Right cardiac atrium (tissue), 5 donors: Measurements from ENCODE around the gene CCDC121. TPM values are rescaled to one million over a fixed set of nuclear protein-coding genes. Genes with fewer than 3 reads are reported as not detected.
"Not testable (repeated sequence)": the region's sequence is repeated elsewhere in the genome, so short reads cannot be mapped to it uniquely, and the experiment has no call there.

ENCODE experiments used
- ATAC-seq, 2 donors: fragments of 200-7000 bp; cut with Tn5 transposase; one replicate each; pipeline versions ENCODE4 v1.8.0 to v1.9.1; 2020; ENCODE audit warnings: moderate library complexity in 2 of 2, mild to moderate bottlenecking in 1 of 2
- DNase-seq, 3 donors: peaks; one replicate each; pipeline ENCODE4 v3.0.0-alpha.2; 2020
- H3K27ac ChIP-seq: one replicate; pipeline ENCODE4 v1.5.1; 2013; ENCODE audit warnings: mild to moderate bottlenecking, low read length, control low read depth, moderate library complexity
- H3K27me3 ChIP-seq: one replicate; pipeline ENCODE4 v1.6.1; 2013; ENCODE audit not compliant: control insufficient read depth, insufficient read depth
- H3K4me1 ChIP-seq: one replicate; pipeline ENCODE4 v1.6.1; 2013; ENCODE audit warnings: low read length; ENCODE audit not compliant: control insufficient read depth, insufficient read depth
- H3K4me3 ChIP-seq: one replicate; pipeline ENCODE4 v1.5.1; 2013; ENCODE audit warnings: low read length, control low read depth
- H3K9me3 ChIP-seq: one replicate; pipeline ENCODE4 v1.6.1; 2013; ENCODE audit warnings: low read length; ENCODE audit not compliant: control insufficient read depth
- WGBS: extraction: QIAGEN DNeasy Blood & Tissue Kit; methylation state at CpG from one replicate; pipeline ENCODE4 v1.1.7; 2013; 5-methylcytosine and 5-hydroxymethylcytosine counted together
- intact Hi-C, 4 donors: fragments of 100-400 bp; cut with DNase I; formaldehyde crosslinking; loops; one replicate each; pipeline versions ENCODE4 v1.11.0 to v1.14.0; 2022 to 2023
- polyA plus RNA-seq: library from polyadenylated mRNA; stranded (reverse); fragments of 200-250 nt; gene quantifications from one replicate; pipeline ENCODE4 v1.2.3, GENCODE V29; 2013
- total RNA-seq, 4 donors: library from RNA; stranded (reverse); fragmentation: NEBNext Ultra II Directional; extraction: Animal tissue kit (Norgen Biotek cat#: 25700); gene quantifications; one replicate each; pipeline ENCODE4 v1.2.1, GENCODE V29; 2021
- donor health status: healthy with polysubstance abuse.
- donor health status: DM: no; HTN: yes; CAD: no.
- donor health status: DM: no; HTN: no; CAD: no.
- donor health status: DM: no; HTN: yes; CAD: no; lungs with severe emphysema.
- donor health status: DM: yes; HTN: yes; CAD: no.

Gene CCDC121
- total and polyA plus RNA-seq, 5 donors = 3.1 to 8.1 (median 5.4) TPM

GRCh38 chr2:27636766-27637165 lies 8.0 kb upstream of the CCDC121 start:
- no peaks in the 10 kb centered on the region for H3K27me3 ChIP-seq
- no peak for DNase-seq
- no peak for ATAC-seq
- H3K4me3 ChIP-seq = no peak overlapping the region
- 95% methylated on average over 5 of the region's 5 CpGs for WGBS
- intact Hi-C loops = no loop called here
- no peak overlapping the region for H3K27ac ChIP-seq
- no peaks in the 10 kb centered on the region for H3K9me3 ChIP-seq
- H3K4me1 ChIP-seq = no peaks in the 10 kb centered on the region

- Histone ChIP-seq H3K27me3 (no peaks in the 10 kb centered on the region), H3K9me3 (no peaks in the 10 kb centered on the region), H3K4me3 (no peak overlapping the region), H3K27ac (no peak overlapping the region), H3K4me1 (peaks cover 3% of the 10 kb centered on the region)
- 95% methylated on average over 2 of the region's 2 CpGs for WGBS
- ATAC-seq (no peak), DNase-seq (no peak)
- intact Hi-C loops = no loop called here
Measured at GRCh38 chr2:27634291-27634690, 5.5 kb upstream of the CCDC121 start.

DNA sequence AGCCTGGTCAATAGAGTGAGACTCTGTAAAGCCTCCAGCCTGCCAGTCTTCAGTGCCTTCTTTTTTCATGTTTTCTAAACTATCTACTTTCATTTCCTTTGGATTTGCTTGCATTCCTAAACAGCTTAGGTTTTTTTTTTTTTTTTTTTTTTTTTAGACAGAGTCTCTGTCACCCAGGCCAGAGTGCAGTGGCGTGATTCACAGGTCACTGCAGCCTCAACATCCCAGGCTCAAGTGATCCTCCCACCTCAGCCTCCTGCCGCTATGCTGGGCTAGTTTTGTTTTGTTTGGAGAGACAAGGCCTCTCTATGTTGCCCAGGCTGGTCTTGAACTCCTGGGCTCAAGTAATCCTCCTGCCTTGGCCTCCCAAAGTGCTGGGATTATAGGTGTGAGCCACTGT lies 1.4 kb upstream of the CCDC121 start:
- 97% methylated on average over 2 of the region's 2 CpGs for WGBS

GRCh38 chr2:27627963-27628766 lies 647 bp downstream of the CCDC121 start:
- H3K4me3 ChIP-seq = peak overlapping the region; percentile 92
- H3K27ac ChIP-seq = peak overlapping the region; percentile 19
- 5% methylated on average over 21 of the region's 21 CpGs for WGBS
- DNase-seq (peak in 1 of 3 donors; percentile 14), ATAC-seq (peak; percentile 58)
- no peaks in the 10 kb centered on the region for H3K9me3 ChIP-seq
- no peaks in the 10 kb centered on the region for H3K27me3 ChIP-seq
- peaks cover 3% of the 10 kb centered on the region for H3K4me1 ChIP-seq
- intact Hi-C loops = no loop called here

More for the DNA sequence above, 1.4 kb upstream of the CCDC121 start:
- ATAC-seq, intact Hi-C loops, H3K27ac ChIP-seq, H3K4me3 ChIP-seq, H3K9me3 ChIP-seq, DNase-seq, H3K4me1 ChIP-seq, H3K27me3 ChIP-seq: not testable (repeated sequence)

GRCh38 chr2:27626921-27627320 lies 1.9 kb downstream of the CCDC121 start:
- H3K4me3 ChIP-seq, H3K27me3 ChIP-seq, H3K9me3 ChIP-seq, H3K4me1 ChIP-seq, intact Hi-C loops, DNase-seq: not testable (repeated sequence)
- WGBS = 54% methylated on average over 3 of the region's 3 CpGs
- H3K27ac ChIP-seq = peak overlapping the region; percentile 23
- peak; percentile 29 to 73 for ATAC-seq

- H3K9me3 ChIP-seq, H3K4me3 ChIP-seq, H3K4me1 ChIP-seq, H3K27me3 ChIP-seq, H3K27ac ChIP-seq, DNase-seq, ATAC-seq, intact Hi-C loops: not testable (repeated sequence)
- 89% methylated on average over 1 of the region's 1 CpG for WGBS
Measured at GRCh38 chr2:27626323-27626722, 2.5 kb downstream of the CCDC121 start.

DNA sequence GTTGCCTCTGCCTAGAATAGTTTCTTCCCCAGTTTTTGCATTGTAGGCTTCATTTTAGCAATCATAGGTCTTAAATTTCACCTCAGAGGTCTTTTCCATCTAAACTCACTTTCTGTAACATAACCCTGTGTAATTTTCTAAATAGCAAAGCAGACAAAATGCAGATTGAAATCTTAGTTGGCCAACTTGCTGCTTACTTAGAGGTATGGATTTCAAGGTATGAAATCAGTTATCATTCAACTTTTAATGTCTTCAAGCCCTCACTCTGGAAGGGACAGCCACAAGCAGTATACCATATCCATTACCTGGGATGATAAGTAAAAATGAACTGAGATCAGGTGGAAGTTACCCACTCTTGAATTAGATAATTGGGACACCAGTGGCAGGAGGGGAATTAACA lies 3.9 kb downstream of the CCDC121 start:
- intact Hi-C loops = no loop called here
- Histone ChIP-seq H3K4me1 (peaks cover 3% of the 10 kb centered on the region), H3K27ac (no peak overlapping the region), H3K27me3 (no peaks in the 10 kb centered on the region), H3K9me3 (no peaks in the 10 kb centered on the region), H3K4me3 (no peak overlapping the region)
- DNase-seq (no peak), ATAC-seq (no peak)

GRCh38 chr2:27622921-27623384 lies 5.9 kb downstream of the CCDC121 start:
- Histone ChIP-seq H3K4me3 (no peak overlapping the region), H3K27ac (no peak overlapping the region), H3K4me1 (no peaks in the 10 kb centered on the region), H3K27me3 (no peaks in the 10 kb centered on the region), H3K9me3 (no peaks in the 10 kb centered on the region)
- 89% methylated on average over 3 of the region's 3 CpGs for WGBS
- intact Hi-C loops = no loop called here
- no peak for ATAC-seq
- no peak for DNase-seq

- Histone ChIP-seq H3K9me3 (no peaks in the 10 kb centered on the region), H3K4me1 (no peaks in the 10 kb centered on the region), H3K27me3 (no peaks in the 10 kb centered on the region), H3K4me3 (no peak overlapping the region), H3K27ac (no peak overlapping the region)
- DNase-seq (no peak), ATAC-seq (no peak)
- 62% methylated on average over 1 of the region's 1 CpG for WGBS
- intact Hi-C loops = no loop called here
Measured at GRCh38 chr2:27621524-27621923, 7.3 kb downstream of the CCDC121 start.

GRCh38 chr2:27615316-27615715 lies 13.5 kb downstream of the CCDC121 start:
- Histone ChIP-seq H3K27me3 (no peaks in the 10 kb centered on the region), H3K9me3 (no peaks in the 10 kb centered on the region), H3K4me1 (no peaks in the 10 kb centered on the region), H3K27ac (no peak overlapping the region), H3K4me3 (no peak overlapping the region)
- ATAC-seq (no peak), DNase-seq (no peak)
- 99% methylated on average over 3 of the region's 3 CpGs for WGBS
- intact Hi-C loops = no loop called here

GRCh38 chr2:27613985-27614384 lies 14.8 kb downstream of the CCDC121 start:
- DNase-seq (no peak), ATAC-seq (no peak)
- no peak overlapping the region for H3K4me3 ChIP-seq
- H3K9me3 ChIP-seq = no peaks in the 10 kb centered on the region
- H3K4me1 ChIP-seq = no peaks in the 10 kb centered on the region
- no peak overlapping the region for H3K27ac ChIP-seq
- no peaks in the 10 kb centered on the region for H3K27me3 ChIP-seq
- 95% methylated on average over 2 of the region's 2 CpGs for WGBS
- intact Hi-C loops = no loop called here
